GM21515 (cell line): Measurements from ENCODE around the gene PHC2.

ENCODE experiments used
- ATAC-seq: cut with Tn5 transposase; IDR thresholded peaks from one replicate; pipeline ENCODE4 v1.9.1; 2021; ENCODE audit not compliant: unreplicated experiment

PHC2 gene

DNA sequence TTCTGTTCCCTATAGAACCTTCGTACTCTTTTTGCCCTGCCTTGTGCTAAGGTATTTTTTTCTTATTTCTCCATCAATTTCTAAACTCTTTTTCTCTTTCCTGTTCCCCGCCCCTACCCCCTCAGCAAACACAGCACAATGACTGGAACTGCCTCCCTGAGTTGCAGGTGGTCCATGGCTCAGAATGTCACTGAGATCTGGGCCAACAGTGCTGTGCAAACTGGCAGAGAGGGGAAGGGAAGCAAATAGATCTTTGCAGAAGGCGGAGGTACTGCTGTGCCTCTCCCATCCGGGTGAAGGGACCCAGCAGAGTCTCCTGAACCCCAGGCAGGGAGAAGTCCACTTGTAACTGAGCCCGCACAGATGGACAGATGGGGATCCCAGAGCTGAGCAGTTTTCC is 77.4 kb downstream of the PHC2 start:
- ATAC-seq = no peak

DNA sequence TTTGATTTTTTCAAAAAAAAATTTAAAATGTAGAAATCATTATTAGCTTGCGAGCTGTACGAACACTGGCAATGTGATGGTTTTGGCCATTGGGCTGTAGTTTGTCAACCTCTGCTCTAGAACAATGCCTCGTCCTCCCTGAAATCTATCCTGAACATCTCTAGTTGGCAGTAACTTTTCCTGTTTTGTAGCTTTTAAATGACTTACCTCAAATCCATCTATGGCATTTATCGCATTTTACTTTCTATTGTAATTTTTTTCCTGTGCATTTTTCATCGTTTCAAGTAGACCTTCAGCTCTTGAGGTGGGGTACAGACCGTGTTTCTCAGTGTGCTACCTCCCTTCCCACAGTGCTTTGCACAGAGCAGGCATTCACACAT is 79.6 kb downstream of the PHC2 start:
- no peak for ATAC-seq

DNA sequence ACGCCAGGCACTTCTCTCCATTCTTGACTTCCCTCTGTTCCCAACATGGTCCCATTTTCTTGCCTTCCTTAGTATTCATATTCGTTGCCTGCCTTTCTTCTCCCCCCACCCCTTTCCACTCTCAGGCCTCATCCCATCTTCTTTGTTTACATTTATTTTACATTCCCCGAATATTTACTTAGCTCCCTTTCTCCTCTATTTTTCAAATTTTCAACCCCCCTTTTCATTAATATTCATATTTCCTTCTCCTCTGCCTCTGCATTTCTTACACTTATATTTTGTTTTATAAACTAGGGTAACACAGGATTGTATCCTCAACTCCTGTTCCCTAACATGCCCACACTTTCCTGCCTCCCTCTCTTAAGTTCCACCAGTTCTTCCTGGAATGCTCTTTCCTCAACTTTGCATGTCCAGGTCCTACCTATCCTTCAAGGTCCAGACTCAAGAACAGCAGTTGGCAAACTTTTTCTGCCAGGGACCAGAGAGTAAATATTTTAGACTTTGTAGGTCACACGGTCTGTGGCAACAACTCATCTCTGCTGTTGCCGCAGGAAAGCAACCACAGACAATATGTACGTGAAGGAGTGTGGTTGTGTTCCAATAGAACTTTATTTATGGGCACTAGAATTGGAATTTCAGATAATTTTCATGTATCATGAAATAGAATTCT is 80.1 kb downstream of the PHC2 start:
- no peak for ATAC-seq

DNA sequence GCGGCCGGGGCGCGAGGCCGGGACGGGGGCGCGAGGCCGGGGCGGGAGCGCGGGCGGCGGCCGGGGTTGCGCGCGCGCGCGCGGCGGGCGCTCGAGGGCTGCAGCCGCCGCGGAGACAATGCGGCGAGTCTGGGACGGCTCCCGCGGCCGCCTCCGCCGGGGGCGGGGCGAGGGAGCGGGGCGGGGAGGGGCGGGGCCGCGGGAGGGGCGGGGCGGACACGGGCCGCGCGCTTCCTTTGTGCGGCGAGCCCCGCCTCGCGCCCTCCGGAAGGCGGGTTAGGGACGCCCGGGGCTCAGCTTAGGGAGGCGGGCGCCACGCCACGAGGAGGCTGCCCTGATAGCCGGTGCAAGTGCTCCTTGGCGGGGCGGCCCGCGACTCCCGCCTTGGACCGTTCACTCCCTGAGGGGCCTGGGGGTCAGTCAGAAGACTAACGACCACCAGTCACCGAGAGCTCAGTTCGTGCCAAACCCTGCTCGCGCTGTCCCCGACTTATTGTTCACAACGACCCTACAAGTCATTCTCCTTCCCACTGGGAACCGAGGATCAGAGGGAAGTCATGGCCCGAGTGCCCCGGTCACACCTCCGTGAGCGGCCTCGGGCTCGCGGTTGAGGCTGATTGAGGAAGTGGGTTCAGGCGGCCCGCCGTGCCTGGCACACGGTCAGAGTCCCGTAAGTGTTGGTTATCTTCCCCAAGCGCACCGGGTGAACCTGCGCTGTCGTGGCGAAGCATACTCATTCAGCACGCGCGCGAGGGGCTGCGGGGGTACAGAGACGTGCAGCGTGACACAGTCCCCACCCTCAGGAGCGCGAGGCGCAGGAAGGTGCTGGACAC is 80.9 kb downstream of the PHC2 start:
- ATAC-seq = peak; percentile 76

DNA sequence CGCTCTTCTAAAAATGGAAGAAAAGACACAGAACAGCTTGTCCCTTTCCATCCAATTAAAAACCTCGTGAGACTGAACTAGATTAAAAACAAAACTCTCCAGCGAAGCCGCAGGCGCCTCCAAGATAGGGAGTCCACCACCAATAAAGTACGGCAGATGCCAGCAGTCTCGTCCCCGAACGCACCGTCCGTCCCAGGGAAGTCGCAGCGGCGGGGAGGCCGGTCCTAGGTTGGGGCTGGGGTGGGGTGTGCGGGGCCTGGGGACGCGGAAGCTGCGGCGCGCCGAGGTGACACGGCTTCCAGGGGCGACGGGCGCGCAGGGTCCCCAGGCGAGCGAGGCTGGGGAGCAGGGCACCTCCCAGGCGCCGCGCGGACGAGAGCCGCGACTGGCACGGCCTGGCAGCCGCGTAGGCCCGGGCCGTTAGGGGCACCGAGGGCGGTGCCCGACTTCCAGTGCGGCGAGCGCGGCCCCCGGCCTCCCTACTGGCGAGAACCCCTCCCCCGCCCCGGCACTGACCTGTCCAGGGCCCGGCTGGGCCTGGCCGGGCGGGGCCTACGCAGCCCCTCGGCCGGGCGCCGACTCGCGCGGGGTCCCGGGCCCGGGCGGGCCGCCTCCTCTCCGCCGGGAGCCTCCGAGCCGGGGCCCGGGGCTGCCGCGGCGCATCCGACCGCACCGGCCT is 81.7 kb downstream of the PHC2 start:
- ATAC-seq = peak; percentile 35

DNA sequence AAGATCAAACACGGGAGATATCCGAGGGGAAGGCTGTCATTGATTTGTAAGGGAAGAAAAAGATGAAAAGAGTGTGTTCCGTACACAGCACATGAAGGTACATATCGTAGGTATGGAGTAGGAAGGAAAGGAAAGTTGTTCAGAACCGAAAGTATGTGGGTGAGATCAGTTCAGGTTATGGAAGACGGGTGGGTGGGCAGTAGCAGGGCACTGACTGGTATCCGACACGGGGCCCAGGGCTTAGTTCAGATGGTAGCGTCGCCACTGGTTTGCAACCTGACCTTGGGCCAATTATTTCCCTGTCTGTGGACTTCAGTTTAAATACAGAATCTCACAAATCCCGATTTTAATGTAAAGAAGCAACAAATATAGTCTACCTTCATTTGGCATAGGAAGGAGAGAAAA is 82.2 kb downstream of the PHC2 start:
- ATAC-seq = no peak

DNA sequence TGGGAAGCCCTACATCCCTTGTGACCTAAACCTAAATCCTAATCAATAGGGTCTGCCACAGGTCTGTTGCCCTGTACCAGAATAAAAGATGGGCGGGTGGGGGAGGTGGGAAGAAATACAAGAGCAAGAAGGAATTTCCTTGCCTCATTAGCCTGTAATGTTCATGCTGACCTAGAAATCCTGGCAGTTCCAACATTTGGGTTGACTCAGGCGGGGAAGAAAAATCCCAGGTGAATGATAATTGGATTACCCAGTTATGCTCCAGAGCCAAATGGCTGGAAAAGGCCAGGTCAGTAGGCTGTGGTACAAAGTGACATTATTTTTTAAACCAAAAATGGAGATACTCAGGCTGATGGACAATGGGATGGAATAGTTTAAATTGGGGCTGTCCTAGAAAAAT is 82.7 kb downstream of the PHC2 start:
- no peak for ATAC-seq

DNA sequence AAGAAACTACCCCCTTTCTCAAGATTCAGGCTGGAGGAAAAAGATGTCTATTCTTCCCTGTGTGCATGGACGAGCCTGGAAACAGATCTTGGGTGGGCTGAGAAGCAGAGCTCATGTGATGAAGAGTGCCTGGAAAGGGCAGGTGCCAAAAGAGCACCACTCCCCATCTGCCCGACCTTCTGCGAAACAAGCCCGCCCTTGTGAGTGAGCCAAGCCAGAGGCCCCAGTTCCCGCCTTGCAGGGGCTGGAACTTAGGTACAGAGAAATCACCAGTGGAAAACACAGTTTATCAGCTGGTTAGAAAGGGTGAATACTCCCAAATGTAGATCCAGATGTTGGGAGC is 83.3 kb downstream of the PHC2 start:
- ATAC-seq = no peak

DNA sequence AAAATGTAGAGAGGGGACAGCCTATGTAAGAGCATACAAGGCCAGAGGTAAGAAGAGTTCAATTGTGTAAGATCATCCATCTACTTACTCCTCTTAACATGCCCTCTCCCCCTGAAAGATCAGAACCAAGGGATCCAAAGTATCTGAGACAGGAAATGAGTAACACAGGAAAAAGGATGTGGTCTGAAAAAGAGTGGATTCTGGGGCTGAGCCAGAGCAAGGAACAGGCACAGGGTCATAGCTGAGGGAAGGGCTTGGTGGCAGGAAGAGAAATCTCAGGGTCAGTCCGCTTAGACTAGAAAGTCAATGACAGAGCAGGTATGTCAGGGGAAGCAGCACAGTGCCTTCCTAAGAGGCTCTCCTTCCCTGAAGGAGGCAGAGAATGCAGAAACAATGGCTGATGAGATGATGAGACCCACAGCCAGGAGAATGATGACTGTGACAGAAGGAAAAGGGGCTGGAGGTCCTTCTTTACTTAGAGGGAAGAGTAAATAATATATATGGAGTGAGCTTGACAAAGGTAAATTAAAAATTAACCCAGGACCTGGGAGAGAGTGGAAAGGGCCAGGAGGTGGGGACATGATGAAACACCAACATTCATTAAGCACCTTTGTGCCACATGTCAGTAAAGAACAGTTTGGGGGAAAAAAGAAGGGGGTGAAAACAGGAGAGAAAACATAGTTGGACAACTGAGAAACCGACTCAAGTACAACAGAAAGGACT is 83.8 kb downstream of the PHC2 start:
- ATAC-seq = no peak

DNA sequence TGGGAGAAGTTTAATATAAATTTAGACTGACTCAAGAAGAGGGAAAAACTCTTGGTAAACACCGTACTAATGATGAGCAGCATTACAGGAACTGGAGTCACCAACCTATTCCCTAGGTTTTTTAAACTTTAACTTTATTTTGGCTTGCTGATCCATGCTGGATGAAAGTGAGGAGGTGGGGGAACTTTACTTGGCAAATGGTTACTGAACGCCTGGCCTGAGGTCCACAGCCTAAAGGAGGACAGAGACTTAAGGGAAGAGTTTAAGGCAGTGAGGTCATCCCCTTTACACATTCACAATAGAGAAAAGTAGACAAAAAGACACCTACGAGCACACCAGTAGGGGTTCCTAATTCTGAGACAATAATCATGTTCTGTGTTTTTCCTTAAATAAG is 84.4 kb downstream of the PHC2 start:
- ATAC-seq = no peak

DNA sequence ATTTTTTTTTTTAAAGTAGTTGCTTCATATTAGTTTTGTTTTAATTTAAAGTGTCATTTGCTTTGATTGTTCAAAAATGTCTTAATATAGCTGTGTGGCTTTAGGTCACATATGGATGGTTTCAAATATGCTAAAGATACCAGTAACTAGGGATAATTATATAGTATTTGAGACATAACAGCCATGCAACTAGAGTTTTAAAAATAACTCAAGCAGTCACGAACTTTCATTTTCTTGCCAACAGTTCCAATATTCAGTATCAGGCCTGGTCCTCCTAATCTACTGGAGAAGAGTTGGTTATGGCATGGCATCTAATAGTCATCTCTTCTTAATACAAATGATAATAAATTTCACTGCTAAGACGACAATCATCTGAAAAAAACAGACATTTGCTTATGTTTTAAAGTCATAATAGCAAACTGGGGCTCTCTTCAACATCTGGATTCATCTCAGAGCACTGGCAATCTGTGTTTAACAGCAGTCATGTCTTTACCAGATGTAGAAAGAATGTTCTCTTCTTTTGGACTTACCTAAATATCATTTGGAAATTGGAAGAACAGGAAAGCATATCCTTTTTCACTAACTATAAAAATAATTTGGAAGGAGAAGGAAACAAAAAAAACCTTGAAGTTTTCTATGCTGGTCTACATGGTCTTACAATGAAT is 85.9 kb downstream of the PHC2 start:
- ATAC-seq = no peak

DNA sequence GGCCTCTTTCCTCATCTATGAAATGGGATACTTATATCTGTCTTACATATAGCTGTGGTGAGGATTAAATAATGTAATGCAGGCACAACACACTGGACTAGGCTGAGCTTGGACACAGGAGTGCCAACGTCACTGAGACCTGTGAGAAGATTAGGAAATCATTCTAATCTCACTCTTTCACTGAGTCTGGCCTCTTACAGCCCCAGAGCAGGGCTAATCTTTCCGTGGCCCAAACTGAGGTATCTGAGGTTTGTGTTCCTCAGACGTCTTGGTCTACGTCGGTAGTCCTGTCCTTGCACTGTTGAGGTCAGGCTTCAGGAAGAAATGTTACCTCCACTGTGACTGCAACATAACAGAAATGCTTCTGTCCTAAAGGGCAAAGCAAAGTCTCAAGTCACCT is 87.4 kb downstream of the PHC2 start:
- ATAC-seq = no peak

DNA sequence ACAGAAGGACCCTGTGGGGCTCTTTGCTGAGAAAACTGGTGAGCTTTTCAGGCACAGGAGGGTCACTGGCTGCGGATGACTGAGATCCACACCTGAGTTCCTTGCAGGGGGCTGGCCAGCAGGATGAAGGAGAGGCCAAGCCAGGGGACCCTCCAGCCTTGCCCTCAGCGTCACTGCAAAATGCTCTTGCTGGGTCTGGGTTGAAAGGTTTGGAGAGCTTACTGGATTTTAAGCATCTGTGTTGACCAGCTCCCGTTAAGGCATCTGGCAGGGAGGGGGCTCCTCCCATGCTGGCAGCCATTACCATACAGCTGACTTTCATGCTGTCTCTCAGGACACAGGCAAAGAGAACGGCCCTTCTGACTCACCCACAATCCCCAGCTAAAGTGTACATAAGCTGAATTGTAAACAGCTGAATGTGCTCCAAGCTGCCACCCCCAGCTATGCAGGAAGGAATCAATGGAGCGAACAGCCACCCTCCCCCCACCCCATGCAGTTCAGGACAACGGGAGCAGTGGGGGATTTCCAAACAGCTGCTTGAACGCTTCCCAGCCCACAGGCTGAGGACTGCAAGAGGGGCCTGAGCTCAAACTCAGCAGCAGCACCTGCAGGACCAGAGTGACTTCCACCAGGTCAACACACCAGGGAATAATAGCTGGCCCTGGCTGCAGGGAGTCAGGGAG is 88.7 kb downstream of the PHC2 start:
- ATAC-seq = no peak

DNA sequence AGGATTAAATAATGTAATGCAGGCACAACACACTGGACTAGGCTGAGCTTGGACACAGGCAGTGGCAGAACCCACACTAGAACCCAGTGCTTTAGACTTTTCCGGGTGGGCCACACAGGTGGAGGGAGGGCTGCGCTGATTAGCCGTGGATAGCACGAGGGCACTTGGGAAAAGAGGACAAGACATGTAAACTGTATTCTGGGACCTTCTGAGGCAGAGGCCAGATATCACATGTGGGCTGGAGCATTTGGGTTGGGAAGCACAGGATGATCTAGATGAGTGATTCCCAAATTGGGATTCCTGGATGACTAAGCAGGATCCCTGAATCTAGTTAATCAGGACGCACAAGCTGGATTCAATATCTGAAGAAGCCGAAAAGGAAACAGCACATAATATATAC is 89.7 kb downstream of the PHC2 start:
- no peak for ATAC-seq

DNA sequence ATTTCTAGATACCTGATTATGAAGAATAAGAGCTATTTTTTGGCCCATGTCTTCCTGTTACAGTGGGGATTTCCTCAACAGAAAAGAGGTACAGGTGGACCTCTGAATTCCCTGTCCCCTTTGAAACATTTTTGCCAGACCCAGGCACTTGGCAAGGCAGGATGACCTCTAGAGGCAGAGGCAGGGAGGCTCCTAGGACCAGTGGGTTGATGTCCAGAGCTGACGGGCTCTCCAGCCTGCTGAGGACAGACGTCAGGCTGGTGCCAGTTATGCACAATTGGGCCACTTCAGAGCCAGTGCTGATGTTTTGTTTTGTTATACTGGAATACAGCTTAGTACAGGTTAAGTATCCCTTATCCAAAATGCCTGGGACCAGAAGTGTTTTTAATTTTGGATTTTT is 91.5 kb downstream of the PHC2 start:
- no peak for ATAC-seq

DNA sequence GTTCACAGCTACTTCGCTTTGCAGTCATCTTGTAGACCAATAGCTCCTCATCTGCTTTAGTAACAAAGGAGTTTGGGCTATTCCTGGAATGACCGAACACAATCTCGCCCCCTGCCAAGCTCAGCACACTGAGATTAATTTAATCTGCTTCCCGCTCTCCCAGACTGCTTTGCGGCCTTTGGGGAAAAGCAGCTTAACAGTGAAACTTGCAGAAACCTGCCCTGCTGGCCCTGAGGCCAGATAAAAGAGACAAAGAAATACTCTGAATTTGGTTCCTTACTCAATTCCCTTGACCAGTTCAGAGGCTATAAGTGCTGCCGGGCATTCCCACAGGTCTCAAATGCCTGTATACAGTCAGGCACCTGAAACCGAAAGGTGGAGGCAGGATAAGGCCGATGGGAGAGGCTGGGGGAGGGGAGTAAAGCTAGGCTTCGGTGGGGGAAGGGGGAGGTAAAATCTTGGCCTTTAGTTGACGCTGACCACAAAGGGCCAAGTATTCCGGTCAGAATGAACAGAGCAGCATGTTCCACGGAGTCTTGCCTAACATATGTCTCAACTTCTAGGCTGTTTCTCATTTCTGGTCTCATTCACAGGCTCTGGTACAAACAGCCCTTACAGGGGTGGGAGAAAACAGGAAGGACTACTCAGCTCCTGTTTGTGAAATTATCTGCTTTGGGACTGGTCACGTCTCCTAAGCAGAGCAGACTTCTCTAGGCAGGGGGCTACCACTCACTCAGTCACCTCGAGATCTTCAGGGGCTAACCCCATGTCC is 92.3 kb downstream of the PHC2 start:
- no peak for ATAC-seq

DNA sequence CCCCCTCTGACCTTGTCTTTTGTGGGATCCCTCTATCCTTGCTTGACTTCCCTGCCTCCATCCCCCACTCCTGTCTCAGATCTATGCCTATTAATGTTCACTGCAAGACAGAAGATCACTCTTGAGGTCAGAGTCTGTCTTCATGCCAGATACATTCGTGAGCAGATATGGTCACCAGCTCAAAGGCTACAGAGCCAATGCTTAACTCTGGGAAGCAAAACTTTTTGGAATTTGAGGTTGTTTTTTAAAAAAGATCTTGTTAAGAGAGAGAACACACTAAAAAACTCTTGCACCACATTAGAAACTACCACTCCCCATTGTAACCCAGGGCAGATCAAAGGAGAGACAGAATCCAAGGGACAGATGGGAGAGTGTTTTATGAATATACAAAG is 92.9 kb downstream of the PHC2 start:
- no peak for ATAC-seq

DNA sequence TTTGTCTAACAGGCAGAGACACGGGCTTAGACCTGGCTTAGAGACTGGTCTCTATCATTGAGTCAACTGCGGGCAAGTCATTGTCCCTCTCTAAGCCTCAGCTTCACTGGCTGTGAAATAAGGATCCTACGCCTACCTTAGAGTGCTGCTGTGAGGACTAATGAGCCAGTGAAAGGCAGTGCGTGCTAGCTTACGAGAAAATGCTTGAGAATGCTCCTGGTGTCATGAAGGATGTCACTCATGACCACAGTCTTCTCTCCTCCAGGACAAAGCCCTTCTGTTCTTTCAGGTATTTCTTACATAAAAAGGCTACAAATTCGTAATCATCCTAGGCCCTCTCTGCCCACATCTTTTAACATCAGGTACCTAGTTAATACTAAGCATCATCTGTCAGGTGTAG is 93.5 kb downstream of the PHC2 start:
- no peak for ATAC-seq

DNA sequence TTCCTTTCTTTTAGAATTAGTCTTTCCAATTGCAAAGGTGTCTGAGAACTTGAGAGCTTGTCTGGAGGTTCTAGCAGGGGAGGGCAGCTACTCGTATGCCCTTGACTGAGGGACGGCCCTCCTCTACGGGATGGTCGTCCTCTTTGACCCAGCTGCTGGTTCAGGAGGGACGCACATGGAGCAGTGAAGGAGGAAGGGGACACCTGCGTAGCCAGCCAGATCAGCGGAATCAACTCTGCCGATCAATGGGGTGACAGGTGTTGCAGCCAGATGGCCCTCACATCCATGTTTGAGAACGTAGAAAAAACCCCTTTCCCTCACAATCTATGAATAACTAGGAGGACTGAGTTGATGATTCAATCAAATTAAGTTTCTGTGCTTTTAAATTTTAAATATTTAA is 94.3 kb downstream of the PHC2 start:
- ATAC-seq = no peak

DNA sequence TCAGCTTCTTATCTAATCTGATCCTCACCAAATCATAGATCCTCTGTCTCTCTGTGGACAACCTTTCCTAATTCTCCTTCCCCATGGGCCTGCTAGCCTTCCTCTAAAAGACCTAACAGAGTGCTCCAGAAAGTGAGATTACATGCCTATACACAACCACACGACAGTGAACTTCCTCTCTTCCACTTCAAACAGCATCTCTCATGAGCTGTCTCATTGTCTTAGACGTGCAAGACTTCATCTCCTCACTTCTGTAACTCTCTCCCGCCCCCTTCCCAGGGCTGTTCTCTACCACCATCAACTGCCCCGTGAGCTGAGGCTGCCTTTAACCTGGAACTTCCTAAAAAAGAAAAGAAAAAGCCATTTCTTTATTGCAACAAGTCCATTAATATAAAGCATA is 95.9 kb downstream of the PHC2 start:
- ATAC-seq = no peak
